Mucosa of descending colon (tissue), 3 donors: ENCODE results near the gene SLC16A13. TPM values are rescaled to one million over a fixed set of nuclear protein-coding genes. Genes with fewer than 3 reads are reported as not detected.

Source experiments
- ATAC-seq: fragments of 200-7000 bp; cut with Tn5 transposase; one replicate; pipeline ENCODE4 v1.9.1; 2020; ENCODE audit warnings: mild to moderate bottlenecking, moderate library complexity
- DNase-seq, 3 donors: peaks; one replicate each; pipeline ENCODE4 v3.0.0-alpha.2; 2020
- H3K36me3 ChIP-seq: fragments of 200-600 bp; one replicate; pipeline ENCODE4 v1.8.0; 2021; ENCODE audit warnings: low read depth, mild to moderate bottlenecking
- H3K4me1 ChIP-seq: fragments of 200-600 bp; one replicate; pipeline ENCODE4 v1.8.0; 2021; ENCODE audit warnings: low read depth, mild to moderate bottlenecking
- H3K4me3 ChIP-seq: fragments of 200-600 bp; one replicate; pipeline ENCODE4 v1.8.0; 2021; ENCODE audit warnings: mild to moderate bottlenecking
- H3K9me3 ChIP-seq: fragments of 200-600 bp; one replicate; pipeline ENCODE4 v1.8.0; 2021; ENCODE audit warnings: mild to moderate bottlenecking
- intact Hi-C, 2 donors: fragments of 100-400 bp; cut with DNase I in 1 of 2; cut with micrococcal nuclease in 1 of 2; formaldehyde crosslinking; loops; one replicate each; pipeline versions ENCODE4 v1.11.0 to v1.11.1; 2022; cut with DNase I, micrococcal nuclease
- total RNA-seq, 3 donors: library from RNA; stranded (reverse); fragmentation: NEBNext Ultra II Directional in 2 of 3; extraction: Animal tissue kit (Norgen Biotek cat#: 25700) in 2 of 3; gene quantifications; one replicate each; pipeline versions ENCODE4 v1.2.1 to v1.2.4, GENCODE V29; 2021 to 2023
- TF ChIP-seq, protein P1 (sequence below): fragments of 200-600 bp; IDR thresholded peaks from one replicate; pipeline ENCODE4 v1.8.0; 2022; ENCODE audit warnings: antibody characterized with exemption, mild to moderate bottlenecking
- donor health status: DM: no; HTN: no; CAD: no; lungs with moderate emphysema.
- donor health status: DM: no; HTN: no; CAD: no.
- donor health status: DM: no; HTN: yes; CAD: no.

SLC16A13 gene
- total RNA-seq, 3 donors from 2014 or later, result 3.8 to 7.3 (median 6.6) TPM

- TF ChIP-seq, protein P1, sequence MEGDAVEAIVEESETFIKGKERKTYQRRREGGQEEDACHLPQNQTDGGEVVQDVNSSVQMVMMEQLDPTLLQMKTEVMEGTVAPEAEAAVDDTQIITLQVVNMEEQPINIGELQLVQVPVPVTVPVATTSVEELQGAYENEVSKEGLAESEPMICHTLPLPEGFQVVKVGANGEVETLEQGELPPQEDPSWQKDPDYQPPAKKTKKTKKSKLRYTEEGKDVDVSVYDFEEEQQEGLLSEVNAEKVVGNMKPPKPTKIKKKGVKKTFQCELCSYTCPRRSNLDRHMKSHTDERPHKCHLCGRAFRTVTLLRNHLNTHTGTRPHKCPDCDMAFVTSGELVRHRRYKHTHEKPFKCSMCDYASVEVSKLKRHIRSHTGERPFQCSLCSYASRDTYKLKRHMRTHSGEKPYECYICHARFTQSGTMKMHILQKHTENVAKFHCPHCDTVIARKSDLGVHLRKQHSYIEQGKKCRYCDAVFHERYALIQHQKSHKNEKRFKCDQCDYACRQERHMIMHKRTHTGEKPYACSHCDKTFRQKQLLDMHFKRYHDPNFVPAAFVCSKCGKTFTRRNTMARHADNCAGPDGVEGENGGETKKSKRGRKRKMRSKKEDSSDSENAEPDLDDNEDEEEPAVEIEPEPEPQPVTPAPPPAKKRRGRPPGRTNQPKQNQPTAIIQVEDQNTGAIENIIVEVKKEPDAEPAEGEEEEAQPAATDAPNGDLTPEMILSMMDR, result no peak
- Histone ChIP-seq H3K4me1 (peaks cover 14% of the 10 kb centered on the region), H3K4me3 (peak overlapping the region; percentile 0), H3K9me3 (no peaks in the 10 kb centered on the region), H3K36me3 (peaks cover 4% of the 10 kb centered on the region)
- peak in 2 of 3 donors; percentile 11 to 35 for DNase-seq
- ATAC-seq, result no peak
- intact Hi-C loops, result no loop called here
Observed at GRCh38 chr17:7019367-7019766, 16.4 kb upstream of the SLC16A13 start.

GRCh38 chr17:7019839-7020519 lies 15.8 kb upstream of the SLC16A13 start:
- no peak for ATAC-seq
- peaks cover 14% of the 10 kb centered on the region for H3K4me1 ChIP-seq
- no peaks in the 10 kb centered on the region for H3K9me3 ChIP-seq
- H3K4me3 ChIP-seq, result no peak overlapping the region
- H3K36me3 ChIP-seq, result no peaks in the 10 kb centered on the region
- intact Hi-C loops, result no loop called here
- peak; percentile 64 to 71 (median 71) for DNase-seq
- TF ChIP-seq, protein P1, result no peak

DNA sequence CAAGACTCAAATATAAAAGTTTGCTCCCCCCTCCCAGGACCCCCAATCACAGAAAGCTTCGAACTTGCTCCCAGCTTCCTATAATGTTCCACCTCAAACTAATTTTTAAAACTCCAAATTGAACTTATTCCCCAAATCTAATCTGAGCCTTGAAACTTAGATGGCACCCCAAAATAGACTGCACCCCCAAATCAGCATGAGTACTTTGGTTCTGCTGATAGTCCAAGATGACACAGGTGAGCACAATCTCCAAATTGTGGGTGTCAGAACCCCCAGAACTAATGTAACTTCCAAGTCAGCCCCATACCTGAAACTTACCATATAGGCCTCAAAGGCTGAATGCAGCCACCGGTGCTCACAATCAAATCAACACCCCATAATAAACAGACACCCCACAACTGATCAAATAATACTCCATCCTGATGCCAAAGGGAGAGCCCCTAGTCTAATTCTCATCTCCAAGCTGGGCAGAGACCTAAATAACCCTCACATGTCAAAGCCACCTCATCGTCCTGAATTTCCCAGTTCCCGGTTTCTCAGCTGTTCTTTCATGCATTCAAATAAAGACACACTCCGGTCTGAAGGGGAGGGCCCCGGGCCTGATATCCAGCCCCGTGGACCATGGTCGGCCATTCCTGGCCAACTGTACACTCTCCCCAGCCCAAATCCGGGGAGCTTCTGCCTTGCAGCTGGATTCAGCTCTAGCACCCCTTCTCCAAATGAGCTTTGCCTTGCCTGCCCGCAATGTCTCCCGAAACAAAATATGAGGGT lies 14.7 kb upstream of the SLC16A13 start:
- TF ChIP-seq, protein P1, result no peak
- H3K9me3 ChIP-seq, result no peaks in the 10 kb centered on the region
- intact Hi-C loops, result no loop called here
- ATAC-seq, result no peak
- peaks cover 9% of the 10 kb centered on the region for H3K4me1 ChIP-seq
- DNase-seq, result peak in 2 of 3 donors; percentile 9 to 31
- H3K4me3 ChIP-seq, result no peak overlapping the region
- H3K36me3 ChIP-seq, result no peaks in the 10 kb centered on the region

GRCh38 chr17:7021993-7022778 lies 13.6 kb upstream of the SLC16A13 start:
- DNase-seq (peak; percentile 84 to 88 (median 87)), ATAC-seq (peak; percentile 83)
- TF ChIP-seq, protein P1, result peak; percentile 95
- intact Hi-C loops, result no loop called here
- Histone ChIP-seq H3K4me1 (peaks cover 9% of the 10 kb centered on the region), H3K9me3 (no peaks in the 10 kb centered on the region), H3K4me3 (no peak overlapping the region), H3K36me3 (no peaks in the 10 kb centered on the region)

GRCh38 chr17:7022781-7023571 lies 12.8 kb upstream of the SLC16A13 start, which contains the start of gene BCL6B:
BCL6B (plus strand) TSS chr17:7023050; CDS start chr17:7023672, 622 bp downstream.
- TF ChIP-seq, protein P1, result no peak

More at GRCh38 chr17:7022781-7023571, 12.8 kb upstream of the SLC16A13 start, which contains the start of gene BCL6B:
- Histone ChIP-seq H3K4me1 (peaks cover 9% of the 10 kb centered on the region), H3K9me3 (no peaks in the 10 kb centered on the region), H3K4me3 (no peak within 1 kb of the TSS), H3K36me3 (no peaks in the 10 kb centered on the region)
- ATAC-seq, result no peak
- intact Hi-C loops, result no loop called here
- peak; percentile 31 to 69 (median 63) for DNase-seq
